Adipose tissue (tissue), 3 donors: ENCODE results near the gene UNC119B. TPM values are rescaled to one million over a fixed set of nuclear protein-coding genes. Genes with fewer than 3 reads are reported as not detected.

Source experiments
- H3K27ac ChIP-seq: one replicate; pipeline ENCODE4 v1.5.1; 2013; ENCODE audit warnings: low read depth, low read length
- WGBS, 3 donors: extraction: QIAGEN DNeasy Blood & Tissue Kit; methylation state at CpG; one replicate each; pipeline ENCODE4 v1.1.7; 2013; 5-methylcytosine and 5-hydroxymethylcytosine counted together
- polyA plus RNA-seq, 3 donors: library from polyadenylated mRNA; stranded (reverse); fragments of 200-250 nt; gene quantifications; one replicate each; pipeline ENCODE4 v1.2.3, GENCODE V29; 2013
- donor health status: healthy with polysubstance abuse.
- donor health status: Bipolar disorder and iron deficiency.
- donor health status: healthy.

The UNC119B gene
- polyA plus RNA-seq, 3 donors = 14.9 to 18.9 (median 15.2) TPM

- no peak overlapping the region for H3K27ac ChIP-seq
These were observed 45.0 kb downstream of the UNC119B start for GRCh38 chr12:120755269-120755668.

DNA sequence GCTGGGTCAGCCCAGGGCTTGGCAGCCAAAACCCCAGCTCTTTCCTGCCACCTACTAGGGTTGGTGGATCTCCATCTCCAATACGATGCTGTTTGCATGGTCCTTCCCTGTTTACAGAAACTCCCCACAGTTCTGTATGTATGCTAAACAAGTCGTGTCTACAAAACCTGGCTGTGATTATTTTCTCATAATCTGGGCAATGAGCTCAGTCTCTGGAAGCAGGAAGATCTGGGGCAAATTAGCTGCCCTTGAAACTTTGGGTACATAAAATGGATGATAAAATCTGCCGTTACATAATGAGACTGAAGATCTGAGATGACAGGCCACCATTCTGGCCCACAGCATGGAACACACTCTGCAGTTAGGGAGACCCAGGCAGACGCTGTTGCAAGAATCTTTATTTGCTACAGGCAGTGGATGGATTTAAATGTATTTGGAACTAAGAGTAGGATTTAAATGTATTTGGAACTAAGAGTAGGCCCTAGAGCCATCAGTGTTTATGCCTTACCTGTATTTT lies 47.0 kb downstream of the UNC119B start:
- WGBS, 3 donors = 45 to 90% (median 71%) methylated on average over 4 of the region's 4 CpGs
- no peak overlapping the region for H3K27ac ChIP-seq

DNA sequence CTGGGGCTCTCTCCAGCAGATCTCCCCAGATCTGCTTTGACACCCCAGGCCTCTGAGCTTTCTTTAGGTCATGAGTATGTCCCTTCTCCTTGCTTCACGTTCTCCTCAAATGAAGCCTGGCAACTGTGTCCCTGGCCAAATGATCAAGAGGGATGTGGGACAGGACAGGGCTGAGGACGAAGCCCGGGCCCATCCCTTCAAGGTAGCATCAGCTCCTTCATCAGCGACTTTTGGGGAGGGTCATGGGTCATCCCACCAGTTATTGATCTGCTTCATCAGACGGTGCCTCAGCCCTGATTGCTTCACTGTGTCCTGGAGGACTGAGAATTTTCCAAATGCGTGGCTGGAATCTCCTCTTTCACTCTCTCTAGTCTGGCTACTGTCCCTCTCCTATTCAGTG lies 47.7 kb downstream of the UNC119B start:
- no peak overlapping the region for H3K27ac ChIP-seq
- WGBS, 3 donors = 80 to 92% (median 91%) methylated on average over 6 of the region's 6 CpGs

- WGBS, 3 donors = 92 to 93% (median 93%) methylated on average over 7 of the region's 7 CpGs
- no peak overlapping the region for H3K27ac ChIP-seq
These were observed 48.7 kb downstream of the UNC119B start for GRCh38 chr12:120758798-120759590.

- H3K27ac ChIP-seq = no peak overlapping the region
- 82 to 86% (median 84%) methylated on average over 26 to 27 of the region's 27 CpGs for WGBS, 3 donors
These were observed 49.5 kb downstream of the UNC119B start for GRCh38 chr12:120759591-120760348.

- H3K27ac ChIP-seq = no peak overlapping the region
- 88 to 93% (median 89%) methylated on average over 21 of the region's 21 CpGs for WGBS, 3 donors
These were observed 50.3 kb downstream of the UNC119B start for GRCh38 chr12:120760349-120761254.

- 52 to 63% (median 61%) methylated on average over 9 of the region's 9 CpGs for WGBS, 3 donors
- no peak overlapping the region for H3K27ac ChIP-seq
These were observed 51.3 kb downstream of the UNC119B start for GRCh38 chr12:120761519-120761934.

DNA sequence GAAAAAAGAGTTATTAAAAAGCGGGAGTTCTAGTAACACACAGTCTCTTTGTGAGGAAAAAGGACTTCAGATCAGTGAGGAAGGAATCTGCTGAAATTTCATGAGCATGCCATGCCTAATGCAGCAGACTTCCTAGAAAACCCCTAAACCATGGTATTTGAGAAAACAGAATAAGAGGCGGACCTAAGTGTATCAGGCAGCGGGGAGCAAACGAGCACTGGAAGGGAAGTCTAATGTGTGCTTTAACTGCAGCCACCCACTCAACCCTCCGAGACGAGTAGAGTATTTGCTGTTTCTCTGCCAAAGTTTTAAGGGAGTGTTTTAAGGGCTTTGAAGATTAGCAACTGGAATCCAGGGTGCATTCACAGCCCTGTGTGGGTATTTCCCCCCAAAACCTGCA lies 51.8 kb downstream of the UNC119B start:
- H3K27ac ChIP-seq = no peak overlapping the region
- WGBS, 3 donors = 60 to 82% (median 69%) methylated on average over 6 of the region's 6 CpGs

DNA sequence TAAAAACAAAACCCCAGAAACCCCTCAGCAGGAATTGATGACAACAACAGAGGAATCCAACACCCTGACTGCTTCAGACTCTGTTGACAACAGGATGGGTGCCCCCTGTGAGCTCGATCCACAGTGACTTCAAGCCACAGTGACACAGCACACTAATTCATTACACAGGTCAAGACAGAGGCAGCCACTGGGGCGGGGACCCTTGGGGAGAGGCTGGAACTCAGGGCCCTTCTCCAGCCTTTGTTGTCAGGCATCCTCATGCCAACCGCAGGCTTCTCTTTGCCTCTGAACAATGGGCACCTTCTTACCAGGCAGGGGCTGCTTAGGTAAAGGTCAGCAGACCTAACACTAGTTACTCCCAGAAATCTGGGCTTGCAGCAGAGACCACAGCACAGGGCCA lies 53.0 kb downstream of the UNC119B start:
- no peak overlapping the region for H3K27ac ChIP-seq
- WGBS, 3 donors = 65 to 78% (median 76%) methylated on average over 3 of the region's 3 CpGs

GRCh38 chr12:120764816-120765215 lies 54.6 kb downstream of the UNC119B start:
- H3K27ac ChIP-seq = no peak overlapping the region
- 80 to 88% (median 85%) methylated on average over 9 of the region's 9 CpGs for WGBS, 3 donors

DNA sequence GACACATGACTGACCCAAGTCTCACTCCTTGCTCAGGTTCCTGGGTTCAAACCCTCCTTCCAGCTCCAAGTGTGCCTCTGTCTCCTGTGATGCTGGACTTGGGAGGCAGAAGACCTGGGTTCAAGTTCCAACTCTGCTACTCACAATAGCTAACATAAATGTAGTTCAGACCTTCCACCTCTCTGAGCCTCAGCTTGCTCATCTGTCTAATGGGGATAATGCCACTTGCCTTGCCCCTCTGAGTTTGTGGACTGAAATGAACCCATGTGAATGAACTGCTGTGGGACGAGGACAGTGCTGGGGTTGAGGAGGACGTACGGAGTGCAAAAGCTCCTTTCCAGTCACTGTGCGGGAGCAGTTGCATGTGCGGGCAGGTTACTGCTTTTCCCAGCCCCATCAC lies 56.3 kb downstream of the UNC119B start:
- WGBS, 3 donors = 77 to 92% (median 87%) methylated on average over 5 of the region's 5 CpGs
- H3K27ac ChIP-seq = no peak overlapping the region

DNA sequence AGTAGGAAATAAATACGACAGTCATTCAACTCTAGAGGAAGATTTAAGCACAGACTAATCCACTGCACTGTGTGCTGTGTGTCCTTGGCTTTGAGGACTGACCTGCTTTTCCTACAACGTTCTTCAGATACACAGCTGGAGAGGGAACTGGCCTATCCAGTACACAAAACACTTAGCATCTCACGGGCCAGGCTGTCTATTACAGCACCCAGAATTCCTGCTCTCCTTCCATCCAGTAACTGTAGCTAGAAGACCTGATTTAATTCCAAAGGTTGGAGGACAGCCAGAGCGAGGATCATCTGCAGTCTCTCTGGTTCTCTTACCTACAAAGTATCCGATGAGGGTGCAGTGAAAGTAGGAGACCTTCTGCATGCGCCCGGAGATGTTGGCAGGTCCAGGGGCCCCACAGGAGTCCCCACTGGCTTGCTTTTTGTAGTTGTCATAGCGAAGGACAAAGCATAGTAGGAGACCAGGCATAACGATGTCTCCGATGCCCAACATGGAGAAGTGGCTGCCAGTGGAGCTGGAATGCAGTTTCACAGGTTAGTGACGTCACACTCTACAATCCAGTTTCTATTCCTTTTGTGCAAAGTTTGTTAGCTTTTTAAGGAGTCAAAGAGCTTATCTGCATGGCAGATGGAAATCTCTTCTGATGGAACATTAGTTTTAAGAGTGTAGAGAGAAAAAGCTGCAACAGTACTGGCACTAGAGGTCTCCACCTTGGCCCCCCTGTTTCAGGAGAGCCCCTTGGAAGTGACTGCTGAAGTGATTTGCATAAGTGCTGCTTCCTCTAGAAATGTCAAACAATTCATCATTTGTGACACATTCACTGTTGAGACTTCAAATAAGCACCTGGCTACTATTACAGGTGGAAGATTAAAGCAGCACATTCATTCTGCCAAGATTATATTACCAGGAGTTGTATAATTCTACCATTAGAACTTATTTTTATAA lies 57.1 kb downstream of the UNC119B start:
- 83 to 91% (median 85%) methylated on average over 11 of the region's 11 CpGs for WGBS, 3 donors
- H3K27ac ChIP-seq = no peak overlapping the region

- WGBS, 3 donors = 86 to 91% (median 86%) methylated on average over 11 of the region's 11 CpGs
- H3K27ac ChIP-seq = no peak overlapping the region
These were observed 60.8 kb downstream of the UNC119B start for GRCh38 chr12:120771097-120771496.

Other genes with a start within 250 kb of the UNC119B start
- gene SRSF9, start 240.7 kb upstream of the UNC119B start, polyA plus RNA-seq = 10 to 100 TPM; 68.8 to 95.0 (median 91.8) TPM
- gene DYNLL1, start 214.3 kb upstream of the UNC119B start, polyA plus RNA-seq = 100 to 1,000 TPM; 137 to 522 (median 243) TPM
- gene COQ5, start 181.3 kb upstream of the UNC119B start, polyA plus RNA-seq = 10 to 100 TPM; 17.8 to 38.9 (median 28.2) TPM
- gene RNF10, start 176.1 kb upstream of the UNC119B start, polyA plus RNA-seq = 100 to 1,000 TPM in 2 of 3 donors, 10 to 100 TPM in 1; 54.4 to 141 (median 103) TPM
- gene POP5, start 129.1 kb upstream of the UNC119B start, polyA plus RNA-seq = 10 to 100 TPM; 25.4 to 55.2 (median 50.0) TPM
- 10 to 100 TPM in 1 of 3 donors, 1 to 10 TPM in 1, under 1 TPM in 1; 0.45 to 14.5 (median 6.2) TPM for gene CABP1, start 69.8 kb upstream of the UNC119B start, polyA plus RNA-seq
- 10 to 100 TPM; 44.0 to 54.8 (median 45.1) TPM for gene MLEC, start 23.3 kb upstream of the UNC119B start, polyA plus RNA-seq
- gene ACADS, start 15.4 kb downstream of the UNC119B start, polyA plus RNA-seq = 100 to 1,000 TPM in 1 of 3 donors, 10 to 100 TPM in 2; 49.1 to 194 (median 69.4) TPM
- gene SPPL3, start 193.9 kb downstream of the UNC119B start, polyA plus RNA-seq = 10 to 100 TPM in 2 of 3 donors, 1 to 10 TPM in 1; 9.3 to 20.7 (median 12.9) TPM